Panc1 (cell line): ENCODE results near the gene EBLN1. TPM values are rescaled to one million over a fixed set of nuclear protein-coding genes. Genes with fewer than 3 reads are reported as not detected.

ENCODE experiments used
- ATAC-seq: fragments of 200-7000 bp; cut with Tn5 transposase; 2 replicates; pipeline ENCODE4 v1.9.1; 2020; ENCODE audit warnings: mild to moderate bottlenecking, moderate library complexity
- BruUV-seq: library from RNA; stranded (reverse); fragments of 400-500 nt; replicated peaks from 2 replicates; lab custom pipeline; 2021; lab: Mats Ljungman, UMichigan
- CTCF ChIA-PET: fragments of 300-600 bp; sonication (Branson Sonifier 250); formaldehyde crosslinking; loops from one replicate; lab custom pipeline; 2022; ENCODE audit warnings: antibody characterized with exemption; lab: Charles Lee
- POLR2A ChIA-PET: fragments of 300-600 bp; sonication (Branson Sonifier 250); formaldehyde crosslinking; loops from one replicate; lab custom pipeline; 2022; ENCODE audit warnings: antibody characterized with exemption; lab: Charles Lee
- DNase-seq: peaks from one replicate; pipeline ENCODE4 v3.0.0-alpha.2; 2010; ENCODE audit warnings: low read depth, low spot score
- H3K27ac ChIP-seq: 2 replicates; pipeline ENCODE4 v1.5.1; 2011; ENCODE audit warnings: mild to moderate bottlenecking, low read length, inconsistent platforms
- H3K27me3 ChIP-seq: fragments of 200-500 bp; sonication (Bioruptor generic); 2 replicates; pipeline ENCODE4 v1.6.0; 2014; ENCODE audit warnings: low read length, inconsistent platforms; ENCODE audit not compliant: control insufficient read depth, insufficient read depth
- H3K36me3 ChIP-seq: fragments of 200-500 bp; sonication (Bioruptor generic); 2 replicates; pipeline ENCODE4 v1.5.1; 2014; ENCODE audit warnings: inconsistent platforms, mild to moderate bottlenecking, low read length, moderate library complexity; ENCODE audit not compliant: control insufficient read depth, insufficient read depth
- H3K4me1 ChIP-seq: 2 replicates; pipeline ENCODE4 v1.5.1; 2011; ENCODE audit warnings: inconsistent platforms, mild to moderate bottlenecking, low read length, moderate library complexity; ENCODE audit not compliant: control insufficient read depth, insufficient read depth
- H3K4me3 ChIP-seq, 2 experiments: 2 replicates each; pipeline ENCODE4 v1.5.1; 2011 to 2012; ENCODE audit warnings: low read depth in 2 of 2, low read length in 2 of 2, mild to moderate bottlenecking in 2 of 2, inconsistent platforms in 1 of 2, moderate library complexity in 1 of 2
- H3K9me3 ChIP-seq: fragments of 200-500 bp; sonication (Bioruptor generic); 2 replicates; pipeline ENCODE4 v1.5.1; 2014; ENCODE audit warnings: low read depth, mild to moderate bottlenecking, inconsistent platforms, low read length, moderate library complexity; ENCODE audit not compliant: control insufficient read depth, insufficient read depth
- CTCF ChIP-seq: fragments of 450-650 bp; IDR thresholded peaks from 2 replicates; pipeline ENCODE4 v1.5.1; 2017; ENCODE audit warnings: mild to moderate bottlenecking
- POLR2AphosphoS5 ChIP-seq: IDR thresholded peaks from 2 replicates; pipeline ENCODE4 v1.6.1; 2012; ENCODE audit warnings: mild to moderate bottlenecking, low read depth, low read length, moderate library complexity
- REST ChIP-seq, 2 experiments: IDR thresholded peaks; 2 replicates each; pipeline ENCODE4 v1.6.1; 2011 to 2012; ENCODE audit warnings: low read depth in 2 of 2, control low read depth in 1 of 2, low read length in 1 of 2, mild to moderate bottlenecking in 1 of 2, moderate library complexity in 1 of 2; ENCODE audit not compliant: insufficient read depth in 1 of 2
- SIN3A ChIP-seq: IDR thresholded peaks from 2 replicates; pipeline ENCODE4 v1.6.1; 2012; ENCODE audit warnings: low read depth, mild to moderate bottlenecking, low read length, moderate library complexity, borderline replicate concordance; ENCODE audit not compliant: insufficient read depth
- TCF7L2 ChIP-seq: IDR thresholded peaks from 2 replicates; pipeline ENCODE4 v1.6.1; 2011; ENCODE audit warnings: mild to moderate bottlenecking, low read depth, low read length, inconsistent platforms
- in situ Hi-C: cut with HindIII; loops from 2 replicates; pipeline ENCODE4 v1.10.0; 2016; ENCODE audit warnings: low sequenced_read_pairs, low pct_unique_long_range_greater_than_20kb
- intact Hi-C: fragments of 100-400 bp; cut with micrococcal nuclease; formaldehyde crosslinking; loops from one replicate; pipeline ENCODE4 v1.10.0; 2022; ENCODE audit not compliant: unreplicated experiment
- total RNA-seq: library from RNA; stranded (reverse); gene quantifications from one replicate; pipeline ENCODE4 v1.2.1, GENCODE V29; 2021; ENCODE audit not compliant: unreplicated experiment

The EBLN1 gene
- total RNA-seq, 1 experiment from 2014 or later: not detected

GRCh38 chr10:22252801-22253579, 35.2 kb upstream of the EBLN1 start:
- ATAC-seq: 0 out of 2 replicates have a peak, but pooled peaks have one; percentile 46
- Histone ChIP-seq H3K27ac (no peak overlapping the region), H3K9me3 (no peaks in the 10 kb centered on the region), H3K4me1 (peaks cover 6% of the 10 kb centered on the region), H3K27me3 (no peaks in the 10 kb centered on the region), H3K4me3 (peak overlapping the region; percentile 60 to 70), H3K36me3 (no peaks in the 10 kb centered on the region)
- in situ Hi-C loops (no loop called here), intact Hi-C loops (no loop called here)
- no TSS peak for BruUV-seq
- ChIA-PET CTCF (no interaction called here), POLR2A (no interaction called here)
- TF ChIP-seq CTCF (no peak), TCF7L2 (no peak), REST (IDR thresholded peaks at IDR 0.05; ENCODE audit: insufficient read depth in 1 of 2, low read depth in 2 of 2, low read length in 1 of 2) (no peak)
- no peak for DNase-seq

GRCh38 chr10:22252224-22252800, 34.5 kb upstream of the EBLN1 start:
- Histone ChIP-seq H3K9me3 (no peaks in the 10 kb centered on the region), H3K36me3 (no peaks in the 10 kb centered on the region), H3K4me1 (peaks cover 6% of the 10 kb centered on the region), H3K27ac (peak overlapping the region; percentile 82), H3K4me3 (peak overlapping the region; percentile 60 to 70), H3K27me3 (no peaks in the 10 kb centered on the region)
- BruUV-seq: no TSS peak
- POLR2A ChIA-PET: no interaction called here
- CTCF ChIA-PET: no interaction called here
- in situ Hi-C loops (no loop called here), intact Hi-C loops (no loop called here)
- TF ChIP-seq POLR2AphosphoS5: no peak
- no peak for TF ChIP-seq SIN3A
- TF ChIP-seq TCF7L2: no peak
- no peak for DNase-seq
- ATAC-seq: peak; percentile 81

- BruUV-seq: no TSS peak
- Histone ChIP-seq H3K4me1 (peaks cover 6% of the 10 kb centered on the region), H3K36me3 (no peaks in the 10 kb centered on the region), H3K27me3 (no peaks in the 10 kb centered on the region), H3K27ac (peak overlapping the region; percentile 82), H3K4me3 (peak overlapping the region; percentile 60 to 70), H3K9me3 (no peaks in the 10 kb centered on the region)
- in situ Hi-C loops (no loop called here), intact Hi-C loops (no loop called here)
- ChIA-PET CTCF (no interaction called here), POLR2A (no interaction called here)
- TF ChIP-seq REST (IDR thresholded peaks at IDR 0.05; ENCODE audit: insufficient read depth in 1 of 2, low read depth in 2 of 2, low read length in 1 of 2) (no peak), TCF7L2 (no peak), POLR2AphosphoS5 (no peak), SIN3A (no peak), CTCF (no peak)
- DNase-seq (no peak), ATAC-seq (peak; percentile 76)
These were observed 34.0 kb upstream of the EBLN1 start for GRCh38 chr10:22251751-22252223.
